Esophagus squamous epithelium (tissue), 4 donors: ENCODE measurements around the gene PRKD1.

Source experiments
- CTCF ChIP-seq, 6 experiments: fragments of 450-650 bp in 4 of 6; fragments of 200-600 bp in 2 of 6; sonication (generic) in 2 of 6; IDR thresholded peaks; one replicate each; pipeline ENCODE4 v1.5.1; 2016 to 2019; ENCODE audit warnings: antibody characterized with exemption in 6 of 6, mild to moderate bottlenecking in 4 of 6, moderate library complexity in 4 of 6
- POLR2A ChIP-seq, 4 donors: fragments of 450-650 bp; IDR thresholded peaks; one replicate each; pipeline ENCODE4 v1.6.1; 2017; ENCODE audit warnings: antibody characterized with exemption in 4 of 4, mild to moderate bottlenecking in 4 of 4, moderate library complexity in 3 of 4

GRCh38 chr14:29789475-29789874, 138.2 kb downstream of the PRKD1 start:
- no peak for TF ChIP-seq CTCF (IDR thresholded peaks at IDR 0.05)
- no peak for TF ChIP-seq POLR2A (IDR thresholded peaks at IDR 0.05)
